ENCODE measurements around the gene ABHD16A.
A peak's percentile ranks its signal among the peaks of the same experiment; 100 is the strongest.

ABHD16A gene

DNA sequence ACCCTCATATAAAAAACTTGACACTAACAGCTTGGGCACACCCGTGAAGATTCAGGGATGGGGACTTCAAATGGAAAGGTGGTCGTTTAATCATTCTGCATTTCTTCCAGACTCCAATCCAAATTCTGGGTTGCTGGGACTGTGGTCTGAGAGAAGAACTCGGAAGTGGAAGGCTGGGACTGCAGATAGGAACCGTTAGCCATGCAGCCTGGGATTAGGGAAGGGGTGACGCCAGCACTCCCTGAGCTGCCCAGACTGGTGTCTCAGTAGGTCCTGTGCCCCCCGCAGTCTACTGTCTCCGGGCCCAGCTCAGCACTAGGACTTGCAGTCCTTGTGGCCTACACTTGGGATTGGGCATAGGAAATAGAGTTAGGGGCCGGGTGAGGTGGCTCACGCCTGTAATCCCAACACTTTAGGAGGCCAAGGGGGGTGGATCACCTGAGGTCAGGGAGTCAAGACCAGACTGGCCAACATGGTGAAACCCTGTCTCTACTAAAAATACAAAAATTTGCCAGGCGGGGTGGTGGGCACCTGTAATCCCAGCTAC, 33.7 kb upstream of the ABHD16A start:
- Mint-ChIP-seq H3K9me3 (no peaks in the 10 kb centered on the region), H3K27me3 (ENCODE audit: low read depth) (no peaks in the 10 kb centered on the region), H3K4me3 (peak overlapping the region; percentile 100), H3K27ac (peak overlapping the region; percentile 93), H3K4me1 (ENCODE audit: low read depth) (peaks cover 66% of the 10 kb centered on the region), H3K36me3 (ENCODE audit: low read depth) (peaks cover 38% of the 10 kb centered on the region)

DNA sequence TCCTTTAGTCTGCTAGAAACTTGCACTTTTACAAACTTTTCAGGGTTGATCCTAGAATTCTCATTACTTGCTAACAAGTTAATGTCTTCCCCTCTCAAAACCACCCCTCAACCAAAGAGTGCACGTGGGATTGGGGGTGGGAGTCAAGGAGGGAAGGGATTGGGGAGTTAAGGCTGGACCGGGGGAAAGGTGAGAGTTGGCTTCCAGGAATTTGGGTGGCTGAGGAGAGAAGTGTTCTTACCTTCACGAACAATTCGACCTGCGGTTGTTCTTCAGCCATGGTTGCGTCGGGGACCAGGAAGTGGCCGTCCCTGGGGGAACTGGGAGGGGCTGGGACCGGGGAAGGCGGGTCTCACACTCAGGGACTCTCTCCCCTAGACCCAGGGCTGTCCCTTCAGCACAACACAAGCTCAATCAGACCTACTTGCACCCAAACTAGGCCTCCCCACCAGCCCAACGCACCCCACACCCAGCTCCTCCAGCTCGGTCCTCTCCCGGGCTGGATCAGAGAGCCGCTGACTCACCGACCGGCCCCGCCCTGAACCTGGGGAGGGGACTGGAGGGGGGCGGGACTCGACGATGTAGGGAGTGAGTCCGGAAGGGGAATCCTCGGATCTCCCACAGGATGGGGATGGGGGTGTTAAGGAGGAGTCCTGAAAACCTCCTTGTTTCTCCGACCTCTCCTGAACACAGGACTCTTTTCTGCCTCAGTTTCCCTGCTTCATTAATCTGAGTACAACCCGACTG, 33.1 kb upstream of the ABHD16A start, which contains the start of gene CLIC1:
TSS of gene CLIC1 (minus strand) at position 510 of the 747 bp plus-strand sequence. CDS start at position 280, 230 bp downstream.
- H3K27me3 Mint-ChIP-seq (ENCODE audit: low read depth), result no peaks in the 10 kb centered on the region
- H3K36me3 Mint-ChIP-seq (ENCODE audit: low read depth), result peaks cover 38% of the 10 kb centered on the region

DNA sequence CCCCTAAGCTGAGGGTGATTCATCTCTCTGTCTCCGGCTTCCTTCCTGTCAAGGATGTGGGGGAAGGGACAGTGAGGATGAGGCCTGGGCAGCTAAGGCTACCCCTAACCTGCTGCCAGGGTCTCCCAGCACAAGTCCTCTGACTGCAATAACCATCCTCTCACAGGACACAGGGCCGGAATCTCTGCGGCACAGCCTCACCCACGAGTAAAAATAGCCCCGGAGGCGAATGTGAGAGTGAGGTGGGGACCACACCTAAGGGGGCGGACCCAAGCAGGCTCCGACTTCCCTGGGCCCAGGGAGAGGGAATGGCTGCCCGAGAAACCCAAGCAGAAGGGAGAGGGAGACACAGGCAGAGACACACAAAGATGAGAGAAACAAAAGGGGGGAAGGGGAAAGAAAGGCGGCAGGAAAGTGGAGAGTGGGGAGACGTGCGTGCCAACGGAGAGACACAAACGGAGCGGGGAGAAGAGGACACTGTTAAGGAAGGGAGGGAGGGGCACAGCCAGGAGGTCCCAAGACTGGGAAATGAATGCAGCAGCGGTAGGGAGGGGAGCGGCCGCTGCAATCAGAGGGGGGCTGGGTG, 31.8 kb upstream of the ABHD16A start:
- peak overlapping the region; percentile 100 for H3K4me3 Mint-ChIP-seq
- H3K9me3 Mint-ChIP-seq, result no peaks in the 10 kb centered on the region
- peaks cover 47% of the 10 kb centered on the region for H3K36me3 Mint-ChIP-seq (ENCODE audit: low read depth)
- H3K27me3 Mint-ChIP-seq (ENCODE audit: low read depth), result no peaks in the 10 kb centered on the region
- H3K4me1 Mint-ChIP-seq (ENCODE audit: low read depth), result peaks cover 55% of the 10 kb centered on the region
- peak overlapping the region; percentile 93 for H3K27ac Mint-ChIP-seq

More for the DNA sequence above, 33.1 kb upstream of the ABHD16A start, which contains the start of gene CLIC1:
- peak within 1 kb of the TSS; percentile 100 for H3K4me3 Mint-ChIP-seq
- peaks cover 60% of the 10 kb centered on the region for H3K4me1 Mint-ChIP-seq (ENCODE audit: low read depth)
- H3K27ac Mint-ChIP-seq, result peak within 1 kb of the TSS; percentile 93
- no peaks in the 10 kb centered on the region for H3K9me3 Mint-ChIP-seq

DNA sequence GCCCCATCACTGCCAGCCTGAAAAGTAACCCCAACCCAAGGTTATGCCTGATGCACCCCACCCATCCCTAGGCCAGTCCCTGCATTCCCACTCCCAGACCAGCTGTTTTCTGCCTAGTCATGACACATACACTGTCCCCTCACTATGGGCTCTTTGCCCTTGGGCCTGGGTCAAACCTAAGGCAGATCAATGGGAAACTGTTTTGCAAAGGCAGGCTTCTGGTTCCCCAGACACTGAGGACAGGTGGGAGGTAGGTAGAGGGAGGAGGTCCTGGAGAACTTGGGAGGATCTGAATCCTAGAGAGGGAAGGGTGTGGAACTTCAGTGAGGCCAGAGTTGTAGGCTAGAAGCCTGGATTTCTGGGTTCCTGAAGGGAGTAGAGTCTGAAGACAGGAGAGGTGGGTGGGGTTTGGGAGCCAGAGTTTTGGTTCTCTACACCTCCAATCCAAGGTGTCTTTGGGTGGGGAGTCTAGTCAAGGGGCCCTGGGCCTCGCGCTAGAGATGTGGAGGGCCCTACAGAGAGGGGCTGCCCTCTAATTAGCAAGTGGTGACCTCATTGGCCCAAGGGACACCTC, 31.2 kb upstream of the ABHD16A start:
- Mint-ChIP-seq H3K27me3 (ENCODE audit: low read depth) (no peaks in the 10 kb centered on the region), H3K4me1 (ENCODE audit: low read depth) (peaks cover 51% of the 10 kb centered on the region), H3K9me3 (no peaks in the 10 kb centered on the region), H3K4me3 (peak overlapping the region; percentile 100), H3K36me3 (ENCODE audit: low read depth) (peaks cover 47% of the 10 kb centered on the region), H3K27ac (peak overlapping the region; percentile 93)

GRCh38 chr6:31733734-31734133, 30.6 kb upstream of the ABHD16A start:
- H3K27ac Mint-ChIP-seq, result peak overlapping the region; percentile 93
- H3K36me3 Mint-ChIP-seq (ENCODE audit: low read depth), result peaks cover 49% of the 10 kb centered on the region
- H3K9me3 Mint-ChIP-seq, result no peaks in the 10 kb centered on the region
- peak overlapping the region; percentile 100 for H3K4me3 Mint-ChIP-seq
- peaks cover 49% of the 10 kb centered on the region for H3K4me1 Mint-ChIP-seq (ENCODE audit: low read depth)
- no peaks in the 10 kb centered on the region for H3K27me3 Mint-ChIP-seq (ENCODE audit: low read depth)

DNA sequence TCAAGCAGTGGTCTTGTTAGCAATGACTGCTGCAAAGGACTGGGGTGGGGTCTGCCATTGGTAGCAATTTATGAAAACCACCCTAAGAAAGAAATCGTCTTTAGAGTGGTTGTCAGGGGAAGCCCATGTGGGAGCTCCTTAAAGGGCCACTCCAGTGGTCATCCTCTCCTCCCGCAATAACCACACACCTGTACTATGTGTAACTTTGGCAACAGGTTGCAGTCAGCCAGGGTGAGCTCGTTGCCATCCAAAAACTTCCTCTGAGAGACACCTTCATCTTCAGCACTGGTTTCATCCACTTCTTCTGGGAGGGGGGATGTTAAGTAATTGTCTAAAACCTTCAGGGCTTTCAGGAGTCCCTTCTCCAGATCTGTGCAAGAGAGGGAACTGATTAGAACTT, 28.9 kb upstream of the ABHD16A start:
- Mint-ChIP-seq H3K4me3 (no peak overlapping the region), H3K4me1 (ENCODE audit: low read depth) (peaks cover 40% of the 10 kb centered on the region), H3K27ac (no peak overlapping the region)

GRCh38 chr6:31730631-31731086, 27.5 kb upstream of the ABHD16A start:
- Mint-ChIP-seq H3K4me3 (peak overlapping the region; percentile 97), H3K4me1 (ENCODE audit: low read depth) (peaks cover 47% of the 10 kb centered on the region), H3K27me3 (ENCODE audit: low read depth) (no peaks in the 10 kb centered on the region), H3K36me3 (ENCODE audit: low read depth) (peaks cover 52% of the 10 kb centered on the region), H3K9me3 (no peaks in the 10 kb centered on the region), H3K27ac (peak overlapping the region; percentile 76)

More for the DNA sequence above, 28.9 kb upstream of the ABHD16A start:
- Mint-ChIP-seq H3K36me3 (ENCODE audit: low read depth) (peaks cover 50% of the 10 kb centered on the region), H3K9me3 (no peaks in the 10 kb centered on the region), H3K27me3 (ENCODE audit: low read depth) (no peaks in the 10 kb centered on the region)

DNA sequence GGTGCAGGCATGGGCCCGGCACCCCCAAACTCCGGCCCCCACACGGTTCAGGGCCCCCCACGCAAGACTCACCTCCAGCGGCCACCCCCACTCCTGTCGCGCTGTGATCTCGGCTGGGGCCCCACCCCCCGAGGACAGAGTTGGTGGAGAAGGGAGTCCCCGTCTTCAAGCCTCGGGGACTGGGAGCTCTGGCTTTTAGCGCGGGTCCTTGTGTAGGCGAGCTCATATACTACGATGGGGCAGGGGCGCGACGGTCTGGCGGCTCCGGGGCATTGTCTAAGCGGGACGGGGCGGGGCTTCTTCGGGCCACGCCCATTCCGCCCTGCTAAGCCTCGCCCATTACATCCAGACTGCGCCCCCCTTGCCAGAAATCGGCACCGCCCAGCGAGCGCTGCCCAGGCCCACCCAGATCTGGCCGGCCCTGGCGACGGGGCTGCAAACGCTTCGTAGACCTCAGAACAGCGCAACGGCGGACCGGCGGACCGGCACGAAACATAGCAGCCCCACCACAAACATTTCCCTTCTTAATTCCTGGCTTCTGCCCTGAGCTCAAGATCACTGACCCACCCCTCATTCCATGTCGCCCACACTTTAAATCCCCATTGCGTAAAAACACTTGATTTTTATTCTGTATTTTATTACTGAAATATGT, 27.0 kb upstream of the ABHD16A start:
- peaks cover 49% of the 10 kb centered on the region for H3K4me1 Mint-ChIP-seq (ENCODE audit: low read depth)
- H3K9me3 Mint-ChIP-seq, result no peaks in the 10 kb centered on the region
- peak overlapping the region; percentile 76 for H3K27ac Mint-ChIP-seq
- H3K36me3 Mint-ChIP-seq (ENCODE audit: low read depth), result peaks cover 50% of the 10 kb centered on the region
- peak overlapping the region; percentile 97 for H3K4me3 Mint-ChIP-seq
- H3K27me3 Mint-ChIP-seq (ENCODE audit: low read depth), result no peaks in the 10 kb centered on the region

GRCh38 chr6:31729515-31729978, 26.4 kb upstream of the ABHD16A start:
- Mint-ChIP-seq H3K36me3 (ENCODE audit: low read depth) (peaks cover 44% of the 10 kb centered on the region), H3K9me3 (no peaks in the 10 kb centered on the region), H3K27ac (peak overlapping the region; percentile 86), H3K4me1 (ENCODE audit: low read depth) (peaks cover 49% of the 10 kb centered on the region), H3K27me3 (ENCODE audit: low read depth) (no peaks in the 10 kb centered on the region), H3K4me3 (peak overlapping the region; percentile 97)

- Mint-ChIP-seq H3K9me3 (no peaks in the 10 kb centered on the region), H3K27ac (peak within 1 kb of the TSS; percentile 86), H3K4me3 (peak within 1 kb of the TSS; percentile 97), H3K27me3 (ENCODE audit: low read depth) (no peaks in the 10 kb centered on the region), H3K36me3 (ENCODE audit: low read depth) (peaks cover 40% of the 10 kb centered on the region), H3K4me1 (ENCODE audit: low read depth) (peaks cover 46% of the 10 kb centered on the region)
Measured at GRCh38 chr6:31728767-31729514, 25.8 kb upstream of the ABHD16A start, which contains the start of gene DDAH2. Gene DDAH2 (minus strand): TSS chr6:31729299. CDS start chr6:31729161, 138 bp downstream.

GRCh38 chr6:31727717-31728671, 24.9 kb upstream of the ABHD16A start:
- H3K4me1 Mint-ChIP-seq (ENCODE audit: low read depth), result peaks cover 37% of the 10 kb centered on the region

GRCh38 chr6:31727034-31727716, 24.1 kb upstream of the ABHD16A start:
- Mint-ChIP-seq H3K4me1 (ENCODE audit: low read depth) (peaks cover 36% of the 10 kb centered on the region), H3K36me3 (ENCODE audit: low read depth) (peaks cover 30% of the 10 kb centered on the region), H3K4me3 (peak overlapping the region; percentile 52), H3K27me3 (ENCODE audit: low read depth) (no peaks in the 10 kb centered on the region), H3K27ac (peak overlapping the region; percentile 78), H3K9me3 (no peaks in the 10 kb centered on the region)

More at GRCh38 chr6:31727717-31728671, 24.9 kb upstream of the ABHD16A start:
- Mint-ChIP-seq H3K27me3 (ENCODE audit: low read depth) (no peaks in the 10 kb centered on the region), H3K4me3 (peak overlapping the region; percentile 60), H3K36me3 (ENCODE audit: low read depth) (peaks cover 32% of the 10 kb centered on the region), H3K27ac (peak overlapping the region; percentile 78), H3K9me3 (no peaks in the 10 kb centered on the region)

Data from T-helper 1 cell treated with Interleukin-12 subunit alpha and Interleukin-12 subunit beta and Interleukin-4 antibody, amounts not matched to agents 30 μg/mL and 1 μg/mL, for 36 hours (primary cell).